SU-DHL-6 (cell line): ENCODE data around the gene ZNF423.

Experiments
- H2AFZ ChIP-seq: fragments of 200-600 bp; sonication (generic); 2 replicates; pipeline ENCODE4 v1.6.1; 2014; ENCODE audit warnings: low read depth, mild to moderate bottlenecking, moderate library complexity, mixed read lengths, antibody characterized with exemption, low read length; ENCODE audit not compliant: severe bottlenecking
- H3F3A ChIP-seq: fragments of 200-600 bp; shearing (Covaris generic); 2 replicates; pipeline ENCODE4 v1.6.0; 2016; ENCODE audit warnings: antibody characterized with exemption, mild to moderate bottlenecking; ENCODE audit not compliant: insufficient read depth
- H3K27ac ChIP-seq: fragments of 200-600 bp; sonication (generic); 2 replicates; pipeline ENCODE4 v1.5.1; 2016; ENCODE audit warnings: low read depth, mild to moderate bottlenecking, low read length, moderate library complexity, mixed read lengths
- H3K27me3 ChIP-seq: fragments of 200-600 bp; sonication (generic), shearing (Covaris generic); 2 replicates; pipeline ENCODE4 v1.6.0; 2014; ENCODE audit warnings: mild to moderate bottlenecking, low read length
- H3K36me3 ChIP-seq: fragments of 200-600 bp; sonication (generic); 2 replicates; pipeline ENCODE4 v1.6.1; 2014; ENCODE audit warnings: mild to moderate bottlenecking, low read length, mixed read lengths
- H3K4me2 ChIP-seq: fragments of 300-600, 200-600 bp; shearing (Covaris generic), sonication (generic); 2 replicates; pipeline ENCODE4 v1.6.0; 2014; ENCODE audit warnings: low read length, low read depth, mild to moderate bottlenecking; ENCODE audit not compliant: poor library complexity, severe bottlenecking
- H3K4me3 ChIP-seq: fragments of 200-600 bp; sonication (generic); 2 replicates; pipeline ENCODE4 v1.5.1; 2014; ENCODE audit warnings: antibody characterized with exemption, low read length, mild to moderate bottlenecking, mixed read lengths; ENCODE audit not compliant: insufficient read depth, poor library complexity, severe bottlenecking
- H3K79me2 ChIP-seq: fragments of 200-600 bp; sonication (generic); 2 replicates; pipeline ENCODE4 v1.6.1; 2014; ENCODE audit warnings: mild to moderate bottlenecking, low read length, moderate library complexity; ENCODE audit not compliant: insufficient read depth
- H3K9ac ChIP-seq: fragments of 200-600 bp; sonication (generic); 2 replicates; pipeline ENCODE4 v1.7.0; 2014; ENCODE audit warnings: mild to moderate bottlenecking, low read length
- H3K9me2 ChIP-seq: fragments of 200-600 bp; sonication (generic); replicated peaks from 2 replicates; pipeline ENCODE4 v1.6.1; 2014; ENCODE audit warnings: low read length; ENCODE audit not compliant: insufficient read depth
- H3K9me3 ChIP-seq: fragments of 200-600 bp; sonication (generic); 2 replicates; pipeline ENCODE4 v1.6.1; 2014; ENCODE audit warnings: low read length, mixed read lengths; ENCODE audit not compliant: insufficient read depth
- H4K20me1 ChIP-seq: fragments of 200-600 bp; sonication (generic); 2 replicates; pipeline ENCODE4 v1.6.1; 2014; ENCODE audit warnings: low read depth, mild to moderate bottlenecking, antibody characterized with exemption, low read length, moderate library complexity, mixed read lengths
- EZH2phosphoT487 ChIP-seq: fragments of 200-600 bp; sonication (generic), shearing (Covaris generic); conservative IDR thresholded peaks from 2 replicates; pipeline ENCODE4 v1.6.1; 2018; ENCODE audit warnings: mild to moderate bottlenecking, antibody characterized with exemption, low read length, moderate library complexity, mixed read lengths
- TF ChIP-seq, protein P1 (sequence below): fragments of 200-600 bp; sonication (generic); IDR thresholded peaks from one replicate; pipeline ENCODE4 v1.5.1; 2017; ENCODE audit warnings: antibody characterized with exemption, mild to moderate bottlenecking, low read length, moderate library complexity; ENCODE audit not compliant: insufficient read depth, poor library complexity, severe bottlenecking

Gene ZNF423

DNA sequence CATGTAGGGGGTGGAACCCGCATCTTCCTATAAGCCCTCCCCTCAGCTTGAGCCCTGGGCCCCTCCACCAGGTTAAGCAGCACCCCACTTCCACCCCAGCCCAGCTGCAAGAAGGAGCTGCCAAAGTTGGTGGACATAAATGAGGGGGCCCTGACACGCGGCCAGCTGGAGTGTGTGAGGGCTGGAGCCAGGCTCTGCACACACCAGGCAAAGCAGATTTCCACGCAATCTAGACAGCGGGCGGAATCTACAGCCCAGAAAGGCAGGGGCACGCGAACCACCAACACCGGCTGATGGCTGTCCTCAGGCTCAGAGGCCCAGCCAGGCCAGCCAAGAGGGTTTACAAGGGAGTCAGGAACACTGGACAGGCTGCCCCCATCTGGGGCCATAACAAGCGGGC lies 171.2 kb downstream of the ZNF423 start:
- TF ChIP-seq, protein P1, sequence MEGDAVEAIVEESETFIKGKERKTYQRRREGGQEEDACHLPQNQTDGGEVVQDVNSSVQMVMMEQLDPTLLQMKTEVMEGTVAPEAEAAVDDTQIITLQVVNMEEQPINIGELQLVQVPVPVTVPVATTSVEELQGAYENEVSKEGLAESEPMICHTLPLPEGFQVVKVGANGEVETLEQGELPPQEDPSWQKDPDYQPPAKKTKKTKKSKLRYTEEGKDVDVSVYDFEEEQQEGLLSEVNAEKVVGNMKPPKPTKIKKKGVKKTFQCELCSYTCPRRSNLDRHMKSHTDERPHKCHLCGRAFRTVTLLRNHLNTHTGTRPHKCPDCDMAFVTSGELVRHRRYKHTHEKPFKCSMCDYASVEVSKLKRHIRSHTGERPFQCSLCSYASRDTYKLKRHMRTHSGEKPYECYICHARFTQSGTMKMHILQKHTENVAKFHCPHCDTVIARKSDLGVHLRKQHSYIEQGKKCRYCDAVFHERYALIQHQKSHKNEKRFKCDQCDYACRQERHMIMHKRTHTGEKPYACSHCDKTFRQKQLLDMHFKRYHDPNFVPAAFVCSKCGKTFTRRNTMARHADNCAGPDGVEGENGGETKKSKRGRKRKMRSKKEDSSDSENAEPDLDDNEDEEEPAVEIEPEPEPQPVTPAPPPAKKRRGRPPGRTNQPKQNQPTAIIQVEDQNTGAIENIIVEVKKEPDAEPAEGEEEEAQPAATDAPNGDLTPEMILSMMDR, result no peak
- TF ChIP-seq EZH2phosphoT487, result no peak
- Histone ChIP-seq H4K20me1 (no peaks in the 10 kb centered on the region), H3F3A (no peaks in the 10 kb centered on the region), H3K27me3 (no peaks in the 10 kb centered on the region), H3K36me3 (no peaks in the 10 kb centered on the region), H2AFZ (no peak overlapping the region), H3K9me2 (no peaks in the 10 kb centered on the region), H3K79me2 (no peaks in the 10 kb centered on the region), H3K9ac (no peak overlapping the region), H3K4me3 (no peak overlapping the region), H3K9me3 (peaks cover 6% of the 10 kb centered on the region; the same call in 1 of the 2 replicates), H3K4me2 (no peak overlapping the region), H3K27ac (no peak overlapping the region)

DNA sequence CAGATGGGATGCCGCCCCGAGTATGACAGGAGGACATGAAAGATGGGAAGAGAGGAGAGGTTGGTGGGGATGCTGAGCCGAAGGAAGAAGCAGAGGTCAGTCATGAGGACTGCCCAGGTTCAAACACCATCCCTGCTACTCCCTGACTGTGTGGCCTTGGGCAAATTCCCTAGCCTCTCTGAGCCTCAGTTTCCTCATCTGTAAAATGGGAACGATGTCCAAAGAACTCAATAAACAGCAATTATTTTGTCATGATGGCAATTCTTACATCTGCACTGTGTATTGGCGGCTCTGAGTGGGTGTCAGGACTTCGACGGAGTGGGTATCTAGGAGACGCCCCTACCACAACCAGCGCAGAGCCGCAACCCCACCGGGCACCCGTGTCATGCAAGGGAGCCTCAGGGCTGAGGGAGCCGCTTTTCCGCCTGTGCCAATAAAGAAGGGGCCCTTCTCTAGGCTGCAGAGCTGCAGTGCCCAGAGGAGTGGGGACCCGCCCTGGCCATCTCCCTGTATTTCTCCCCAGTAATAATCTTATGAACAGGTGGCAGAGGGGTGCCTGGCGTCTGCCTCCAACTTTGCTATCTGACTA lies 173.2 kb downstream of the ZNF423 start:
- Histone ChIP-seq H3K27me3 (no peaks in the 10 kb centered on the region), H3F3A (no peaks in the 10 kb centered on the region), H3K9me2 (no peaks in the 10 kb centered on the region), H3K4me3 (no peak overlapping the region), H3K36me3 (no peaks in the 10 kb centered on the region), H3K27ac (no peak overlapping the region), H2AFZ (no peak overlapping the region), H3K79me2 (no peaks in the 10 kb centered on the region), H3K9me3 (peaks cover 11% of the 10 kb centered on the region; the same call in 1 of the 2 replicates), H4K20me1 (no peaks in the 10 kb centered on the region), H3K4me2 (no peak overlapping the region), H3K9ac (no peak overlapping the region)
- TF ChIP-seq EZH2phosphoT487, result no peak
- TF ChIP-seq, protein P1, result no peak

DNA sequence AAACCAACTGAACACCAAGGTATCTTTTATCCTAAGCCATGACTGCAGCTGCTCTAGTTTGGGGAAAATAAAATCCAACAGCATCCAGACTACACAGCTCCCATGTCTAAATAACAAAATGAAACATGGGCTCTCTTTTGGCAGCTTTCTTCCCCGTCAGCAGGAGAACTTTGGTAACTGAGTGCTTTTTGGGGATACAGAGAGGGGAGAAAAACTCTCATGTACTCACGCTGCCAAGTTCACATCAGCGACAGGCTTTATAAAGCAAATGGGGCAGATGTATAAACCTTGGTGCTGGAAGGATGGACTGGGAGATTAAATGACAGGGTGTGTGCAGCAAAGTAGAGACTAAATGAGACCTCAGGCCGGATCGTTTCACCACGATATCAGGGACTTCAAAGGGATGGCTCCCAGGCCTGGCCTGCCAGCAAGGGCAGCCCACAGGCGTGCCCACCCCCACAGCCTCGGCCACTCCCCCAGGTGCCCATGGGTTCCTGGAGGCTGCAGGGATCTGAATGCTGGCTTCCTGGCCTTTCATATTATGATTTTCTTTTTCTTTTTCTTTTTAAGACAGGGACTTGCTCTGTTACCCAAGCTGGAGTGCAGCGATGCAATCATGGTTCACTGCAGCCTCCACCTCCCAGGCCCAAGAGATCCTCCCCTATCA lies 174.6 kb downstream of the ZNF423 start:
- no peak overlapping the region for H3K4me3 ChIP-seq
- H3K36me3 ChIP-seq, result no peaks in the 10 kb centered on the region
- H3K79me2 ChIP-seq, result no peaks in the 10 kb centered on the region
- H4K20me1 ChIP-seq, result no peaks in the 10 kb centered on the region
- TF ChIP-seq EZH2phosphoT487, result no peak
- TF ChIP-seq, protein P1, result no peak
- H3K9me2 ChIP-seq, result no peaks in the 10 kb centered on the region
- no peak overlapping the region for H3K27ac ChIP-seq
- no peak overlapping the region for H3K4me2 ChIP-seq
- no peaks in the 10 kb centered on the region for H3K27me3 ChIP-seq
- H3K9ac ChIP-seq, result no peak overlapping the region
- H3K9me3 ChIP-seq, result peaks cover 11% of the 10 kb centered on the region; the same call in 1 of the 2 replicates
- H3F3A ChIP-seq, result no peaks in the 10 kb centered on the region
- no peak overlapping the region for H2AFZ ChIP-seq
